ENCODE results near the gene HIC2.
"Not testable (repeated sequence)": the region's sequence is repeated elsewhere in the genome, so short reads cannot be mapped to it uniquely, and the experiment has no call there.

The HIC2 gene

DNA sequence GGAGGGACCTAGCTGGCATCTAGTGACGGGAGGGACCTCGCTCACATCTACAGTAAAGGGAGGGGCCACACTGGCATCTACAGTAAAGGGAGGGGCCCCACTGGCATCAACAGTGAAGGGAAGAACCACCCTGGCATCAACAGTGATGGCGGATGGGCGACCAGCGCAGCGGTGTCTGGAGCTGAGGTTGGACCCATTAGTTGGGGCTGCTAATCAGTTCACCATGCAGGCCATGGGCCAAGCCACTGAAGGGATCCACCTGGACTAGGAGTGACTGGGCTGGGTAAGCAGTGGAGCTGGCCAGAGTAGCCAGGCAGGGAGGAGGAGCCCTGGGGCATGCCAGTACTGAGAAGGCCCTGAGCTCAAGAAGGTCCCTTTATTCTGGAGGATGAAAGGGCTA is 73.4 kb downstream of the HIC2 start:
- DNase-seq (ENCODE audit: low read depth in 2 of 3, low spot score in 1 of 3), result not testable (repeated sequence)

DNA sequence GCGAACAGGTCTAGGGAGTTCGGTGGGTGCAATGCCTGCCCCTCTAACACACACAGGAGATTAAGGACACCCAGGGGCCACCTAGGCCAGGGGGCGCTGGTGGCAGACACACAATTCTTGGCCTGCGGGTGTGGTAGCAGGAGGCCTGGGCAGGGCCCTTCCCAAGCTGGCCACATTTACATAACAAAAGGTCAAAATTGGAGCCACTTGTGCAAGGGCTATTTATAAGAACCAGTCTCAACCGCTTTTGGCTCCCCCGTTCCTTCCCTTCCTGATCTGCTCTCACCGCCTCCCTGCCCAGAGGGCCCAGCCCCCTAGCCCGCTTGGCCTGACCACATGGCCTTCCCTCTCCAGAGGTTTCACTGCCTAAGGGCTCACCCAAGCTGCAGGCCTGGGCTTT is 75.1 kb downstream of the HIC2 start:
- not testable (repeated sequence) for DNase-seq (ENCODE audit: low read depth in 2 of 3, low spot score in 1 of 3)

DNA sequence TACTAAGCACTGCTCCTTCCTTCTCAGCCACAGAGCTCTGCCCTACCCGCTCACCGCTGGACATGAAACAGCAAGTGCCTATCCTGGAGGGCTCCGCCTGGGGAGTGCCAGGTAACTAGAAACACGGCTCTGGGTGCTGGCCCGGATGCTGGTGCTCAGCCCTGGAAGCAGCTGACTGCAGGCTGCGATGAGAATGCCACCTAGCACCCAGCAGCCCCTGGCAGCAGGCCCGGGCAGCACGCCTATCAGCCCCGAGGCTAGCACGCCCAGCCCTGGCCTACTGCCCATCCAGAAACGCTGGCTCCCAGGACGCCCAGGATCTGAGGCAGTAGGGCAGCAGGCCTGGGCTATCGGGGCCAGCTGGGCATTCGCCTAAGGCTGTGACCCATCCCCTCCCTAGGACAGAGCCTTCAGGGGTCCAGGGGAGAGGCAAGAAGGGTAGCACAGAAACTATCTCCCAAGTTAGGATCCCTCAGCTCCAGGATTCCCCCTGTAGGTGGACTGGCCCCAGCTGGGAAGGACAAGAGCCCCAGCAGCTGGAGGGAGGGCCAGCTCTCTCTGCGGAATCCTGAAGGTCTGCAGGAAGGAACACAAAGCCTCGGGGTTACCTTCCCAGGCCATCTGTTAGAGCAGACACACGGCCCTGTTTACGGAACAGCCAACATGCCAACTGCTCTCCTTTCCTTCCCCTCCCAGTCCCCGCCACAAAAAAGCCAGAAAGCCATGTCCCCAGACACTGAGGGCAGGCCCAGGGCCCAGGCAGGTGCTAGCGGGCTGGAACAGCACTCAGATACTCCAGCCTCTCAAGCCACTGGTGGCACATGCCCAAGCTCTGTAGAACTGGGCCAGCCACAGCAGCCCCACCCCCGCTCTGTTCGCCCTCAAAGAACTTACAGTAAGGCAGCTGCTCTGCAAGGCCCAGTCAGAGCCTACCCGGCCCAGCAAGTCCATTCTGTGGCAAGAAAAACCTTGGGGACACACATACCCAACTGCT is 76.9 kb downstream of the HIC2 start:
- not testable (repeated sequence) for DNase-seq (ENCODE audit: low read depth in 2 of 3, low spot score in 1 of 3)

DNA sequence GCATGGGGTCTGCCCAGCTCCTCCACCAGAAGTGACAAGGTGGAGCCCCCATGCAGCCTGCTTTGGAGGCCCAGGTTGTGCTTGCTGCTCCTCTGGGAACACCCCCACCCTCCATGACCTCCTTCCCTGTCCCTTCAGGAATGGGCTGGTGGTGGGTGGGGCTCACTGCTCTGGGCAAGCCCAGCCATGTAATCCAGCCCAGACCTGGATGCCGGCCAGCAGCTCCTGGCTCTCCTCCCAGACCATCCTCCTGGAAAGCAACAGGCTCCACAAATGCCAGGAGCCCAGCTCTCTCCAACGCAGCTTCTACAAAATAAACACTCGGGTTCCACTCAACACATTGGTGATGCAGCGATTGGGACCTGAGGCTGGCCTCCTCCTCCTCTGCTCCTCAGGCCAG is 80.8 kb downstream of the HIC2 start:
- not testable (repeated sequence) for DNase-seq (ENCODE audit: low read depth in 2 of 3, low spot score in 1 of 3)

DNA sequence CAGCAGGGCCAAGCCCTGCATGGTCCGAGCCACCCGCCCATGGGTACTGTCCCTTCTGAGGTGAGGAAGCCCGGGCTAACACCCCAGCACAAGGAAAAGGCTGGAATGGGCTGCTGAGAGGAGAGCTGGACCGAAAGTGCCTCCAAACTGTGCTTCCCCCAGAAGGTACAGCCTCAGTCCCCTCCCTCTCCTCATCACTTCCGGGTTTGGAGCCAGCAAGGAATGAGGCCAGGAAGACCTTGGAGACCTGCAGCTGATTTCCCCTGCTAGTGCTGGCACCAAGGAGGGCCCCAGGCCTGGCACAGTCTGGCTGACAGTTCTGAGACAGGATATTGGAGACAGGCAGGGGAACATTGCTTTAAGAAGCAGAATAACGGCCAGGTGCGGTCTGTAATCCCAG is 81.3 kb downstream of the HIC2 start:
- not testable (repeated sequence) for DNase-seq (ENCODE audit: low read depth in 2 of 3, low spot score in 1 of 3)

DNA sequence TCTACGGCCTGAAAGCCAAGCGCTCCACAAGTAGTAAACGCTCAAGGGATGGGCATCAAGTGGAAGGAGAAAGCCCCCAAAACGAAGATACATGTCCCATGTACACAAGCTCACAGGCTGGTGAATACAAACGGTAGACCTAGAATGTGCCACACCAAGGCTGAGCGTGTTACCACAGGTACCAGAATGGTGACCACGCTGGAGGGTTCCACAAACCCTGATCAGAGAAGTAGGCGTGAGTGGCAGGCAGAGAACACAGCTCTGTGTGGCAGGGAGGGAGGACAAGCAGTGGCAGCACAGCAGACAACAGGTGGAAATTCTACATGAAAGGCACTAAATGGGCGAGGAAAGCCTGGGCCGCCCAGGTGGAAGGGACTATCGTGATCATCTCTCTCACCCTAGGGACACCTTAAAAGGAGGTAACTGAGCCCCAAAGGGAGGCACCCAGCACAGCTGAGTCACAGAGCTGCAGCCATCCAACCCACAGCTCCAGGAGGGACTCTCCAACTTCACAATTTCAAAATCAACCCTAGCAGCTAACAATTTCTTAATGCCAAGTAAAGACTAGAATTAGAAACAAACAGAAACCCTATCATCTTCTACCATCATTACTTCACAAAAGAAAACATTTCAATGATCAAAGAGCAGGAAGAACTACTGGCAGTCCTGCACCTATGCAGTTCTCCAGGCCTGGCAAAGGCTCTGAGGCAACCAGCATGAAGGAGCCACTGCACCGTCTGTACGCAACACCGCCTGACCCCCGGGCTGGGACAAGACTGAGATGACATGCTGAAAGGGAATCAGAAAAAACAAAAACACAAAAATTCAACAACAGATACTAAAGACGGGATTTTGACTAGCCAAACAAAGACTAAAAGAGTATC is 82.7 kb downstream of the HIC2 start:
- DNase-seq (ENCODE audit: low read depth in 2 of 3, low spot score in 1 of 3), result not testable (repeated sequence)
